K562 (cell line): ENCODE data around the gene TBCEL. TPM values are rescaled to one million over a fixed set of nuclear protein-coding genes. Genes with fewer than 3 reads are reported as not detected.

Source experiments
- BRCA1 ChIP-seq, 2 experiments: fragments of 450-650 bp in 1 of 2; sonication (generic) in 1 of 2; formaldehyde crosslinking in 1 of 2; IDR thresholded peaks; 2 replicates each; pipeline versions ENCODE4 v1.5.0 to v1.6.1; 2017 to 2020; ENCODE audit warnings: mild to moderate bottlenecking in 1 of 2, missing genetic modification reagents in 1 of 2
- CHD1 ChIP-seq: fragments of 200-600 bp; sonication (generic); IDR thresholded peaks from one replicate; pipeline ENCODE4 v1.6.1; 2012; ENCODE audit warnings: mild to moderate bottlenecking, moderate library complexity, low read length, inconsistent platforms
- ELF4 ChIP-seq: fragments of 450-650 bp; formaldehyde crosslinking; IDR thresholded peaks from 2 replicates; pipeline ENCODE4 v1.4.0; 2022; ENCODE audit warnings: missing genetic modification characterization
- ESRRA ChIP-seq: fragments of 450-650 bp; IDR thresholded peaks from 2 replicates; pipeline ENCODE4 v1.6.1; 2014; ENCODE audit warnings: low read depth, mild to moderate bottlenecking, moderate library complexity, borderline replicate concordance
- ETV1 ChIP-seq: fragments of 450-650 bp; conservative IDR thresholded peaks from 2 replicates; pipeline ENCODE4 v1.6.1; 2016; ENCODE audit warnings: missing genetic modification characterization, control low read depth, low read depth, missing compliant biosample characterization
- HMGXB4 ChIP-seq: sonication (generic); formaldehyde crosslinking; IDR thresholded peaks from 2 replicates; pipeline ENCODE4 v1.8.1; 2023; ENCODE audit warnings: mild to moderate bottlenecking, missing genetic modification reagents
- MITF ChIP-seq: IDR thresholded peaks from 2 replicates; pipeline ENCODE4 v1.6.1; 2014; ENCODE audit warnings: antibody characterized with exemption
- MLX ChIP-seq, 2 experiments: fragments of 450-650 bp in 1 of 2; sonication (generic) in 1 of 2; formaldehyde crosslinking; conservative IDR thresholded peaks; 2 replicates each; pipeline versions ENCODE4 v1.4.0 to v1.8.1; 2020 to 2022; ENCODE audit warnings: mild to moderate bottlenecking in 1 of 2, missing genetic modification reagents in 1 of 2
- NFYB ChIP-seq: IDR thresholded peaks from 2 replicates; pipeline ENCODE4 v1.6.1; 2011; ENCODE audit warnings: mild to moderate bottlenecking, moderate library complexity; ENCODE audit not compliant: insufficient read length; ENCODE audit errors: extremely low read depth
- NR2C1 ChIP-seq, 2 experiments: fragments of 450-650 bp; IDR thresholded peaks; 2 replicates each; pipeline ENCODE4 v1.6.1; 2017; ENCODE audit warnings: mild to moderate bottlenecking in 2 of 2, antibody characterized with exemption in 1 of 2, inconsistent platforms in 1 of 2, missing compliant biosample characterization in 1 of 2, missing genetic modification characterization in 1 of 2
- PRMT5 ChIP-seq: sonication (generic); formaldehyde crosslinking; IDR thresholded peaks from 2 replicates; pipeline ENCODE4 v1.5.0; 2020; ENCODE audit warnings: missing genetic modification reagents
- RNF2 ChIP-seq: sonication (generic); IDR thresholded peaks from 2 replicates; pipeline ENCODE4 v1.6.1; 2016
- TBP ChIP-seq: optimal IDR thresholded peaks from 2 replicates; pipeline ENCODE3; 2011; ENCODE audit warnings: low read depth, low read length, improper control_type of control experiment
- ZBTB33 ChIP-seq: sonication (generic); formaldehyde crosslinking; IDR thresholded peaks from 2 replicates; pipeline ENCODE4 v1.8.1; 2023; ENCODE audit warnings: mild to moderate bottlenecking, missing genetic modification reagents
- polyA plus RNA-seq, 8 experiments: library from polyadenylated mRNA; depleted of rRNA in 4 of 8; stranded (reverse) in 5 of 8; unstranded in 3 of 8; fragments of >200 nt; fragmentation: Nextera tagmentation in 2 of 8; fragmentation: Illumina TruSeq in 1 of 8; extraction: Ambion mirVana in 2 of 8; extraction: Trizol in 1 of 8; gene quantifications; 2 replicates each; pipeline versions ENCODE4 v1.2.1 to v1.2.3, GENCODE V29; 2011 to 2014; ENCODE audit warnings: inconsistent platforms in 1 of 8, missing spikeins in 1 of 8
- total RNA-seq, 7 experiments: library from RNA; depleted of rRNA in 6 of 7; stranded (reverse); fragments of >200 nt in 6 of 7; fragmentation: Illumina TruSeq in 2 of 7; extraction: Trizol in 2 of 7; gene quantifications; 2 replicates each; pipeline versions ENCODE4 v1.2.1 to v1.2.3, GENCODE V29; 2011 to 2021; ENCODE audit warnings: low replicate concordance in 1 of 7

The TBCEL gene
- total and polyA plus RNA-seq, 9 of the 15 experiments (the other 6 are each of a cell fraction or from before 2014, with no cell fraction given): 0.39 to 2.3 (median 1.4) TPM

- no peak for TF ChIP-seq BRCA1 (IDR thresholded peaks at IDR 0.05)
- TF ChIP-seq BRCA1 (CRISPR knock-in tag; IDR thresholded peaks at IDR 0.05): no peak
- no peak for TF ChIP-seq CHD1
- TF ChIP-seq ETV1: peak; percentile 67
- TF ChIP-seq MLX (CRISPR knock-in tag; conservative IDR thresholded peaks at IDR 0.05): no peak
- no peak for TF ChIP-seq ZBTB33 (CRISPR knock-in tag)
- TF ChIP-seq NFYB: no peak
- peak; percentile 31 for TF ChIP-seq TBP
- TF ChIP-seq RNF2: peak; percentile 45; the same call in 1 of the 2 replicates
- TF ChIP-seq ESRRA: peak; percentile 36; the same call in 1 of the 2 replicates
- no peak for TF ChIP-seq ELF4
- peak; percentile 96 for TF ChIP-seq NR2C1 (IDR thresholded peaks at IDR 0.05)
- TF ChIP-seq NR2C1 (tag; IDR thresholded peaks at IDR 0.05): peak; percentile 96
- no peak for TF ChIP-seq PRMT5 (CRISPR knock-in tag)
- peak; percentile 47; the same call in 1 of the 2 replicates for TF ChIP-seq MITF
- TF ChIP-seq HMGXB4 (CRISPR knock-in tag): no peak
Observed at GRCh38 chr11:121023848-121024751, at the start of gene TBCEL (continued).
